ENCODE results near the gene AVPR2. TPM values are rescaled to one million over a fixed set of nuclear protein-coding genes. Genes with fewer than 3 reads are reported as not detected.
A peak's percentile ranks its signal among the peaks of the same experiment; 100 is the strongest.

AVPR2 gene
- total and polyA plus RNA-seq, 10 of the 15 experiments (the other 5 are each of a cell fraction or from before 2014, with no cell fraction given) = 0.12 to 0.37 TPM; not detected in 8

DNA sequence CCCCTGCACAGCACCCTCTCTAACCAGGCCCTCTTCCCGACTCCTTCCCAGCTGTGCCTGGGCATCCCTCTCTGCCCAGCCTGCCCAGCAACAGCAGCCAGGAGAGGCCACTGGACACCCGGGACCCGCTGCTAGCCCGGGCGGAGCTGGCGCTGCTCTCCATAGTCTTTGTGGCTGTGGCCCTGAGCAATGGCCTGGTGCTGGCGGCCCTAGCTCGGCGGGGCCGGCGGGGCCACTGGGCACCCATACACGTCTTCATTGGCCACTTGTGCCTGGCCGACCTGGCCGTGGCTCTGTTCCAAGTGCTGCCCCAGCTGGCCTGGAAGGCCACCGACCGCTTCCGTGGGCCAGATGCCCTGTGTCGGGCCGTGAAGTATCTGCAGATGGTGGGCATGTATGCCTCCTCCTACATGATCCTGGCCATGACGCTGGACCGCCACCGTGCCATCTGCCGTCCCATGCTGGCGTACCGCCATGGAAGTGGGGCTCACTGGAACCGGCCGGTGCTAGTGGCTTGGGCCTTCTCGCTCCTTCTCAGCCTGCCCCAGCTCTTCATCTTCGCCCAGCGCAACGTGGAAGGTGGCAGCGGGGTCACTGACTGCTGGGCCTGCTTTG is 1.1 kb downstream of the AVPR2 start:
- intact Hi-C loops (cut with micrococcal nuclease; ENCODE audit: unreplicated experiment) = no loop called here
- POLR2A ChIA-PET = interaction anchor here (1.1 kb wide), 1 partner anchor 62 kb away, joined by 3 read pairs; no protein-coding TSS in a partner anchor
- H3K27ac ChIP-seq (ENCODE audit: control insufficient read depth, insufficient read depth) = no peak overlapping the region

DNA sequence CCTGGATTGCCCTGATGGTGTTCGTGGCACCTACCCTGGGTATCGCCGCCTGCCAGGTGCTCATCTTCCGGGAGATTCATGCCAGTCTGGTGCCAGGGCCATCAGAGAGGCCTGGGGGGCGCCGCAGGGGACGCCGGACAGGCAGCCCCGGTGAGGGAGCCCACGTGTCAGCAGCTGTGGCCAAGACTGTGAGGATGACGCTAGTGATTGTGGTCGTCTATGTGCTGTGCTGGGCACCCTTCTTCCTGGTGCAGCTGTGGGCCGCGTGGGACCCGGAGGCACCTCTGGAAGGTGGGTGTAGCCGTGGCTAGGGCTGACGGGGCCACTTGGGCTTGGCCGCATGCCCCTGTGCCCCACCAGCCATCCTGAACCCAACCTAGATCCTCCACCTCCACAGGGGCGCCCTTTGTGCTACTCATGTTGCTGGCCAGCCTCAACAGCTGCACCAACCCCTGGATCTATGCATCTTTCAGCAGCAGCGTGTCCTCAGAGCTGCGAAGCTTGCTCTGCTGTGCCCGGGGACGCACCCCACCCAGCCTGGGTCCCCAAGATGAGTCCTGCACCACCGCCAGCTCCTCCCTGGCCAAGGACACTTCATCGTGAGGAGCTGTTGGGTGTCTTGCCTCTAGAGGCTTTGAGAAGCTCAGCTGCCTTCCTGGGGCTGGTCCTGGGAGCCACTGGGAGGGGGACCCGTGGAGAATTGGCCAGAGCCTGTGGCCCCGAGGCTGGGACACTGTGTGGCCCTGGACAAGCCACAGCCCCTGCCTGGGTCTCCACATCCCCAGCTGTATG is 1.8 kb downstream of the AVPR2 start:
- H3K36me3 ChIP-seq (ENCODE audit: control insufficient read depth in 2 of 2, insufficient read depth in 2 of 2, low read length in 1 of 2) = no peaks in the 10 kb centered on the region; a peak in 1 of 4 replicates
- H3K9me3 ChIP-seq (replicated peaks; ENCODE audit: control insufficient read depth, insufficient read depth, low read length) = no peaks in the 10 kb centered on the region
- WGBS (ENCODE audit: insufficient coverage, insufficient replicate concordance, low lambda C conversion rate, missing lambda C conversion rate) = 50% methylated on average over 27 of the region's 27 CpGs
- H4K20me1 ChIP-seq (ENCODE audit: control insufficient read depth, insufficient read depth) = no peaks in the 10 kb centered on the region
- peak; percentile 37; the same call in 1 of the 2 replicates for TF ChIP-seq POLR2A (IDR thresholded peaks at IDR 0.05; ENCODE audit: low read depth, low read length)
- TF ChIP-seq, protein P1, sequence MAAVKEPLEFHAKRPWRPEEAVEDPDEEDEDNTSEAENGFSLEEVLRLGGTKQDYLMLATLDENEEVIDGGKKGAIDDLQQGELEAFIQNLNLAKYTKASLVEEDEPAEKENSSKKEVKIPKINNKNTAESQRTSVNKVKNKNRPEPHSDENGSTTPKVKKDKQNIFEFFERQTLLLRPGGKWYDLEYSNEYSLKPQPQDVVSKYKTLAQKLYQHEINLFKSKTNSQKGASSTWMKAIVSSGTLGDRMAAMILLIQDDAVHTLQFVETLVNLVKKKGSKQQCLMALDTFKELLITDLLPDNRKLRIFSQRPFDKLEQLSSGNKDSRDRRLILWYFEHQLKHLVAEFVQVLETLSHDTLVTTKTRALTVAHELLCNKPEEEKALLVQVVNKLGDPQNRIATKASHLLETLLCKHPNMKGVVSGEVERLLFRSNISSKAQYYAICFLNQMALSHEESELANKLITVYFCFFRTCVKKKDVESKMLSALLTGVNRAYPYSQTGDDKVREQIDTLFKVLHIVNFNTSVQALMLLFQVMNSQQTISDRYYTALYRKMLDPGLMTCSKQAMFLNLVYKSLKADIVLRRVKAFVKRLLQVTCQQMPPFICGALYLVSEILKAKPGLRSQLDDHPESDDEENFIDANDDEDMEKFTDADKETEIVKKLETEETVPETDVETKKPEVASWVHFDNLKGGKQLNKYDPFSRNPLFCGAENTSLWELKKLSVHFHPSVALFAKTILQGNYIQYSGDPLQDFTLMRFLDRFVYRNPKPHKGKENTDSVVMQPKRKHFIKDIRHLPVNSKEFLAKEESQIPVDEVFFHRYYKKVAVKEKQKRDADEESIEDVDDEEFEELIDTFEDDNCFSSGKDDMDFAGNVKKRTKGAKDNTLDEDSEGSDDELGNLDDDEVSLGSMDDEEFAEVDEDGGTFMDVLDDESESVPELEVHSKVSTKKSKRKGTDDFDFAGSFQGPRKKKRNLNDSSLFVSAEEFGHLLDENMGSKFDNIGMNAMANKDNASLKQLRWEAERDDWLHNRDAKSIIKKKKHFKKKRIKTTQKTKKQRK (IDR thresholded peaks at IDR 0.05; ENCODE audit: low read depth, low read length) = no peak
- no peak overlapping the region for H3K4me3 ChIP-seq
- ChIA-PET POLR2A (interaction anchor here (1.1 kb wide), 1 partner anchor 62 kb away, joined by 3 read pairs; no protein-coding TSS in a partner anchor), CTCF (interaction anchor here (1.1 to 1.8 kb wide), 3 partner anchors 17 to 41 kb away, joined by 4 to 5 read pairs (median 5); no protein-coding TSS in a partner anchor), RAD21 (ENCODE audit: unreplicated experiment) (interaction anchor here (1.8 kb wide), 1 partner anchor 19 kb away, joined by 6 read pairs; no protein-coding TSS in a partner anchor), SMC1A (ENCODE audit: uncharacterized antibody, unreplicated experiment) (interaction anchor here (1.1 to 1.3 kb wide), 2 partner anchors 18 to 28 kb away, joined by 3 read pairs; no protein-coding TSS in a partner anchor)
- in situ Hi-C loops (cut with MboI) (no loop called here), intact Hi-C loops (cut with micrococcal nuclease; ENCODE audit: unreplicated experiment) (no loop called here)
- FAIRE-seq = no peak
- peaks cover 7% of the 10 kb centered on the region for H3K4me1 ChIP-seq (ENCODE audit: control insufficient read depth, insufficient read depth, low read length)
- DNase-seq (ENCODE audit: low read depth, low spot score) = no peak
- no peaks in the 10 kb centered on the region for H3K79me2 ChIP-seq (ENCODE audit: control insufficient read depth, insufficient read depth, low read length)
- H3K9ac ChIP-seq (ENCODE audit: control insufficient read depth, insufficient read depth, low read length) = no peak overlapping the region
- H3K4me2 ChIP-seq (ENCODE audit: control insufficient read depth, insufficient read depth) = no peak overlapping the region
- H3K27ac ChIP-seq (ENCODE audit: control insufficient read depth, insufficient read depth) = no peak overlapping the region
- BruUV-seq (replicated peaks) = no TSS peak
- H2AFZ ChIP-seq (ENCODE audit: control insufficient read depth, low read depth, low read length) = no peak overlapping the region
- no peak for ATAC-seq
- H3K27me3 ChIP-seq (replicated peaks in 1 of 2; ENCODE audit: control insufficient read depth in 2 of 2, insufficient read depth in 2 of 2, low read length in 1 of 2) = no peaks in the 10 kb centered on the region

More for the DNA sequence above, 1.1 kb downstream of the AVPR2 start:
- Histone ChIP-seq H2AFZ (ENCODE audit: control insufficient read depth, low read depth, low read length) (no peak overlapping the region), H4K20me1 (ENCODE audit: control insufficient read depth, insufficient read depth) (no peaks in the 10 kb centered on the region), H3K4me1 (ENCODE audit: control insufficient read depth, insufficient read depth, low read length) (peaks cover 9% of the 10 kb centered on the region), H3K79me2 (ENCODE audit: control insufficient read depth, insufficient read depth, low read length) (no peaks in the 10 kb centered on the region), H3K9me3 (replicated peaks; ENCODE audit: control insufficient read depth, insufficient read depth, low read length) (no peaks in the 10 kb centered on the region), H3K4me2 (ENCODE audit: control insufficient read depth, insufficient read depth) (no peak overlapping the region), H3K4me3 (no peak overlapping the region), H3K9ac (ENCODE audit: control insufficient read depth, insufficient read depth, low read length) (no peak overlapping the region), H3K27me3 (replicated peaks in 1 of 2; ENCODE audit: control insufficient read depth in 2 of 2, insufficient read depth in 2 of 2, low read length in 1 of 2) (no peaks in the 10 kb centered on the region), H3K36me3 (ENCODE audit: control insufficient read depth in 2 of 2, insufficient read depth in 2 of 2, low read length in 1 of 2) (no peaks in the 10 kb centered on the region)
- ATAC-seq (no peak), FAIRE-seq (no peak), DNase-seq (ENCODE audit: low read depth, low spot score) (no peak)
- 90% methylated on average over 32 of the region's 32 CpGs for WGBS (ENCODE audit: insufficient coverage, insufficient replicate concordance, low lambda C conversion rate, missing lambda C conversion rate)
- RAD21 ChIA-PET (ENCODE audit: unreplicated experiment) = no interaction called here
- in situ Hi-C loops (cut with MboI) = no loop called here
- CTCF ChIA-PET = interaction anchor here (1.8 kb wide), 1 partner anchor 41 kb away, joined by 5 read pairs; no protein-coding TSS in a partner anchor
- peak; percentile 21; the same call in 1 of the 2 replicates for TF ChIP-seq POLR2A (IDR thresholded peaks at IDR 0.05; ENCODE audit: low read depth, low read length)
- no peak for TF ChIP-seq NBN (IDR thresholded peaks at IDR 0.05)
- SMC1A ChIA-PET (ENCODE audit: uncharacterized antibody, unreplicated experiment) = no interaction called here
- no TSS peak for BruUV-seq (replicated peaks)
